ENCODE data around the gene SLC22A7.

Gene SLC22A7

GRCh38 chr6:43297644-43298564 is at the start of gene SLC22A7:
SLC22A7 (plus strand) TSS chr6:43298260; CDS start chr6:43298359, 99 bp downstream.
- DNase-seq (ENCODE audit: low read depth, low spot score): no peak
- Histone ChIP-seq H3K27me3 (ENCODE audit: insufficient read depth, insufficient read length) (no peaks in the 10 kb centered on the region), H3K4me1 (ENCODE audit: insufficient read depth, insufficient read length) (peaks cover 17% of the 10 kb centered on the region), H3K4me3 (ENCODE audit: insufficient read length, low read depth) (no peak within 1 kb of the TSS), H3K36me3 (ENCODE audit: insufficient read depth, insufficient read length, low read length) (no peaks in the 10 kb centered on the region), H3K9me3 (ENCODE audit: insufficient read depth, low read length) (no peaks in the 10 kb centered on the region), H3K9ac (ENCODE audit: insufficient read length, low read depth) (peak within 1 kb of the TSS; percentile 32)
- no peak for TF ChIP-seq SUZ12 (IDR thresholded peaks at IDR 0.05; ENCODE audit: extremely low read depth, insufficient read depth, insufficient read length)
- no peak for TF ChIP-seq YY1 (IDR thresholded peaks at IDR 0.05; ENCODE audit: insufficient read depth, insufficient read length)
- no peak for TF ChIP-seq ZNF274 (IDR thresholded peaks at IDR 0.05; ENCODE audit: low read depth, low read length)

- no peak for TF ChIP-seq SUZ12 (IDR thresholded peaks at IDR 0.05; ENCODE audit: extremely low read depth, insufficient read depth, insufficient read length)
- TF ChIP-seq ZNF274 (IDR thresholded peaks at IDR 0.05; ENCODE audit: low read depth, low read length): no peak
- TF ChIP-seq YY1 (IDR thresholded peaks at IDR 0.05; ENCODE audit: insufficient read depth, insufficient read length): no peak
- H3K36me3 ChIP-seq (ENCODE audit: insufficient read depth, insufficient read length, low read length): no peaks in the 10 kb centered on the region
- peaks cover 15% of the 10 kb centered on the region for H3K4me1 ChIP-seq (ENCODE audit: insufficient read depth, insufficient read length)
- H3K9ac ChIP-seq (ENCODE audit: insufficient read length, low read depth): no peak overlapping the region
- no peak overlapping the region for H3K4me3 ChIP-seq (ENCODE audit: insufficient read length, low read depth)
- DNase-seq (ENCODE audit: low read depth, low spot score): no peak
- no peaks in the 10 kb centered on the region for H3K9me3 ChIP-seq (ENCODE audit: insufficient read depth, low read length)
- H3K27me3 ChIP-seq (ENCODE audit: insufficient read depth, insufficient read length): peaks cover 51% of the 10 kb centered on the region
Observed at GRCh38 chr6:43248791-43249190, 49.3 kb upstream of the SLC22A7 start.

- no peak overlapping the region for H3K4me3 ChIP-seq (ENCODE audit: insufficient read length, low read depth)
- H3K36me3 ChIP-seq (ENCODE audit: insufficient read depth, insufficient read length, low read length): no peaks in the 10 kb centered on the region
- H3K4me1 ChIP-seq (ENCODE audit: insufficient read depth, insufficient read length): peaks cover 15% of the 10 kb centered on the region
- H3K27me3 ChIP-seq (ENCODE audit: insufficient read depth, insufficient read length): peaks cover 29% of the 10 kb centered on the region
- no peak for DNase-seq (ENCODE audit: low read depth, low spot score)
- H3K9me3 ChIP-seq (ENCODE audit: insufficient read depth, low read length): no peaks in the 10 kb centered on the region
- no peak for TF ChIP-seq SUZ12 (IDR thresholded peaks at IDR 0.05; ENCODE audit: extremely low read depth, insufficient read depth, insufficient read length)
- TF ChIP-seq YY1 (IDR thresholded peaks at IDR 0.05; ENCODE audit: insufficient read depth, insufficient read length): no peak
- no peak for TF ChIP-seq ZNF274 (IDR thresholded peaks at IDR 0.05; ENCODE audit: low read depth, low read length)
- H3K9ac ChIP-seq (ENCODE audit: insufficient read length, low read depth): no peak overlapping the region
Observed at GRCh38 chr6:43250992-43251373, 47.1 kb upstream of the SLC22A7 start.

GRCh38 chr6:43253401-43253800 is 44.7 kb upstream of the SLC22A7 start:
- DNase-seq (ENCODE audit: low read depth, low spot score): no peak
- Histone ChIP-seq H3K4me3 (ENCODE audit: insufficient read length, low read depth) (no peak overlapping the region), H3K27me3 (ENCODE audit: insufficient read depth, insufficient read length) (peaks cover 8% of the 10 kb centered on the region), H3K9ac (ENCODE audit: insufficient read length, low read depth) (no peak overlapping the region), H3K36me3 (ENCODE audit: insufficient read depth, insufficient read length, low read length) (no peaks in the 10 kb centered on the region), H3K9me3 (ENCODE audit: insufficient read depth, low read length) (no peaks in the 10 kb centered on the region), H3K4me1 (ENCODE audit: insufficient read depth, insufficient read length) (peaks cover 10% of the 10 kb centered on the region)
- TF ChIP-seq ZNF274 (IDR thresholded peaks at IDR 0.05; ENCODE audit: low read depth, low read length): no peak
- no peak for TF ChIP-seq YY1 (IDR thresholded peaks at IDR 0.05; ENCODE audit: insufficient read depth, insufficient read length)
- no peak for TF ChIP-seq SUZ12 (IDR thresholded peaks at IDR 0.05; ENCODE audit: extremely low read depth, insufficient read depth, insufficient read length)

- Histone ChIP-seq H3K4me3 (ENCODE audit: insufficient read length, low read depth) (no peak overlapping the region), H3K9ac (ENCODE audit: insufficient read length, low read depth) (no peak overlapping the region), H3K9me3 (ENCODE audit: insufficient read depth, low read length) (no peaks in the 10 kb centered on the region), H3K27me3 (ENCODE audit: insufficient read depth, insufficient read length) (no peaks in the 10 kb centered on the region), H3K4me1 (ENCODE audit: insufficient read depth, insufficient read length) (peaks cover 10% of the 10 kb centered on the region), H3K36me3 (ENCODE audit: insufficient read depth, insufficient read length, low read length) (no peaks in the 10 kb centered on the region)
- no peak for TF ChIP-seq YY1 (IDR thresholded peaks at IDR 0.05; ENCODE audit: insufficient read depth, insufficient read length)
- no peak for TF ChIP-seq SUZ12 (IDR thresholded peaks at IDR 0.05; ENCODE audit: extremely low read depth, insufficient read depth, insufficient read length)
- no peak for TF ChIP-seq ZNF274 (IDR thresholded peaks at IDR 0.05; ENCODE audit: low read depth, low read length)
- DNase-seq (ENCODE audit: low read depth, low spot score): no peak
Observed at GRCh38 chr6:43254138-43254817, 43.8 kb upstream of the SLC22A7 start.

- no peak for TF ChIP-seq SUZ12 (IDR thresholded peaks at IDR 0.05; ENCODE audit: extremely low read depth, insufficient read depth, insufficient read length)
- no peak for TF ChIP-seq ZNF274 (IDR thresholded peaks at IDR 0.05; ENCODE audit: low read depth, low read length)
- TF ChIP-seq YY1 (IDR thresholded peaks at IDR 0.05; ENCODE audit: insufficient read depth, insufficient read length): no peak
- peaks cover 10% of the 10 kb centered on the region for H3K4me1 ChIP-seq (ENCODE audit: insufficient read depth, insufficient read length)
- DNase-seq (ENCODE audit: low read depth, low spot score): no peak
- no peaks in the 10 kb centered on the region for H3K27me3 ChIP-seq (ENCODE audit: insufficient read depth, insufficient read length)
- H3K4me3 ChIP-seq (ENCODE audit: insufficient read length, low read depth): no peak overlapping the region
- H3K9me3 ChIP-seq (ENCODE audit: insufficient read depth, low read length): no peaks in the 10 kb centered on the region
- no peak overlapping the region for H3K9ac ChIP-seq (ENCODE audit: insufficient read length, low read depth)
- no peaks in the 10 kb centered on the region for H3K36me3 ChIP-seq (ENCODE audit: insufficient read depth, insufficient read length, low read length)
Observed at GRCh38 chr6:43254846-43255245, 43.2 kb upstream of the SLC22A7 start.
